Fibroblast of gingiva (primary cell): ENCODE data around the gene SNRPF.
"Not testable (repeated sequence)": the region's sequence is repeated elsewhere in the genome, so short reads cannot be mapped to it uniquely, and the experiment has no call there.

Experiments
- DNase-seq: peaks from one replicate; pipeline ENCODE4 v3.0.0-alpha.2; 2011; ENCODE audit warnings: low read depth

Gene SNRPF

GRCh38 chr12:95858451-95859343, at the start of gene SNRPF:
TSS of gene SNRPF (plus strand) at chr12:95858952. CDS start at chr12:95859074, 122 bp downstream.
- DNase-seq: peak; percentile 96

- DNase-seq: no peak
These were observed 49.6 kb upstream of the SNRPF start for GRCh38 chr12:95809000-95809680.

GRCh38 chr12:95810411-95810810, 48.3 kb upstream of the SNRPF start:
- DNase-seq: no peak

- DNase-seq: not testable (repeated sequence)
These were observed 46.6 kb upstream of the SNRPF start for GRCh38 chr12:95812155-95812554.

GRCh38 chr12:95815632-95816212, 43.0 kb upstream of the SNRPF start:
- peak; percentile 42 for DNase-seq

- peak; percentile 53 for DNase-seq
These were observed 38.6 kb upstream of the SNRPF start for GRCh38 chr12:95820096-95820703.

GRCh38 chr12:95829395-95829794, 29.4 kb upstream of the SNRPF start:
- DNase-seq: no peak

- no peak for DNase-seq
These were observed 28.2 kb upstream of the SNRPF start for GRCh38 chr12:95830335-95831089.

- DNase-seq: no peak
These were observed 24.2 kb upstream of the SNRPF start for GRCh38 chr12:95834572-95834971.

- peak; percentile 22 for DNase-seq
These were observed 22.6 kb upstream of the SNRPF start for GRCh38 chr12:95836185-95836609.

GRCh38 chr12:95836630-95837239, 22.0 kb upstream of the SNRPF start:
- peak; percentile 53 for DNase-seq

- DNase-seq: peak; percentile 2
These were observed 21.3 kb upstream of the SNRPF start for GRCh38 chr12:95837240-95838038.

- peak; percentile 87 for DNase-seq
These were observed 20.6 kb upstream of the SNRPF start for GRCh38 chr12:95838125-95838524.

- DNase-seq: not testable (repeated sequence)
These were observed 16.3 kb upstream of the SNRPF start for GRCh38 chr12:95842426-95842825.

GRCh38 chr12:95848575-95849388, 10.0 kb upstream of the SNRPF start:
- peak; percentile 30 for DNase-seq

GRCh38 chr12:95851606-95852005, 7.1 kb upstream of the SNRPF start:
- DNase-seq: no peak

GRCh38 chr12:95852133-95852532, 6.6 kb upstream of the SNRPF start:
- no peak for DNase-seq

GRCh38 chr12:95857156-95857555, 1.6 kb upstream of the SNRPF start:
- DNase-seq: no peak

- no peak for DNase-seq
These were observed 953 bp upstream of the SNRPF start for GRCh38 chr12:95857799-95858198.
